Measurements from ENCODE around the gene SF3B4. TPM values are rescaled to one million over a fixed set of nuclear protein-coding genes. Genes with fewer than 3 reads are reported as not detected.

The SF3B4 gene
- total and polyA plus RNA-seq, 2 of the 13 experiments (the other 11 are each of a cell fraction or from before 2014, with no cell fraction given): 13.8 to 14.8 TPM

DNA sequence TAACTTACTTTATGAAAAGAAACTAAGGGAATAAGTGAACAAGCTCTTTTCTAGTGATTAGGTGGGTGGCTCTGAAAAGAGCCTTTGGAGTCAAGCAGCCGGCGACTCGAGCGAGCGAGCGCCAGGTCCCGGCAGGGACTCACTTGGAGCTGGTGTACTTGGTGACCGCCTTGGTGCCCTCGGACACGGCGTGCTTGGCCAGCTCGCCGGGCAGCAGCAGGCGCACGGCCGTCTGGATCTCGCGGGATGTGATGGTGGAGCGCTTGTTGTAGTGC, 41.5 kb downstream of the SF3B4 start (continued):
- TF ChIP-seq, protein P1, sequence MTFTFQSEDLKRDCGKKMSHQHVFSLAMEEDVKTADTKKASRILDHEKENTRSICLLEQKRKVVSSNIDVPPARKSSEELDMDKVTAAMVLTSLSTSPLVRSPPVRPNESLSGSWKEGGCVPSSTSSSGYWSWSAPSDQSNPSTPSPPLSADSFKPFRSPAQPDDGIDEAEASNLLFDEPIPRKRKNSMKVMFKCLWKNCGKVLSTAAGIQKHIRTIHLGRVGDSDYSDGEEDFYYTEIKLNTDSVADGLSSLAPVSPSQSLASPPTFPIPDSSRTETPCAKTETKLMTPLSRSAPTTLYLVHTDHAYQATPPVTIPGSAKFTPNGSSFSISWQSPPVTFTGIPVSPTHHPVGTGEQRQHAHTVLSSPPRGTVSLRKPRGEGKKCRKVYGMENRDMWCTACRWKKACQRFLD (CRISPR knock-in tag; IDR thresholded peaks at IDR 0.05; ENCODE audit: borderline replicate concordance): 0 out of 2 replicates have a peak, but pooled peaks have one; percentile 37
- TF ChIP-seq NFKB2 (CRISPR knock-in tag; IDR thresholded peaks at IDR 0.05; ENCODE audit: borderline replicate concordance) (peak; percentile 46; the same call in 1 of the 2 replicates), ZNF768 (CRISPR knock-in tag; IDR thresholded peaks at IDR 0.05) (peak; percentile 54; the same call in 1 of the 2 replicates), KLF12 (CRISPR knock-in tag; IDR thresholded peaks at IDR 0.05; ENCODE audit: borderline replicate concordance) (0 out of 2 replicates have a peak, but pooled peaks have one; percentile 28), GABPB1 (CRISPR knock-in tag; IDR thresholded peaks at IDR 0.05) (peak; percentile 25; the same call in 1 of the 2 replicates), MYC (CRISPR knock-in tag; IDR thresholded peaks at IDR 0.05; ENCODE audit: borderline replicate concordance) (0 out of 2 replicates have a peak, but pooled peaks have one; percentile 28), AGO2 (optimal IDR thresholded peaks at IDR 0.05; ENCODE audit: low read depth, low read length) (peak; percentile 79), SALL2 (CRISPR knock-in tag; IDR thresholded peaks at IDR 0.05) (0 out of 2 replicates have a peak, but pooled peaks have one; percentile 47), HDAC1 (CRISPR knock-in tag; IDR thresholded peaks at IDR 0.05) (peak; percentile 42)
- TF ChIP-seq, protein P2, sequence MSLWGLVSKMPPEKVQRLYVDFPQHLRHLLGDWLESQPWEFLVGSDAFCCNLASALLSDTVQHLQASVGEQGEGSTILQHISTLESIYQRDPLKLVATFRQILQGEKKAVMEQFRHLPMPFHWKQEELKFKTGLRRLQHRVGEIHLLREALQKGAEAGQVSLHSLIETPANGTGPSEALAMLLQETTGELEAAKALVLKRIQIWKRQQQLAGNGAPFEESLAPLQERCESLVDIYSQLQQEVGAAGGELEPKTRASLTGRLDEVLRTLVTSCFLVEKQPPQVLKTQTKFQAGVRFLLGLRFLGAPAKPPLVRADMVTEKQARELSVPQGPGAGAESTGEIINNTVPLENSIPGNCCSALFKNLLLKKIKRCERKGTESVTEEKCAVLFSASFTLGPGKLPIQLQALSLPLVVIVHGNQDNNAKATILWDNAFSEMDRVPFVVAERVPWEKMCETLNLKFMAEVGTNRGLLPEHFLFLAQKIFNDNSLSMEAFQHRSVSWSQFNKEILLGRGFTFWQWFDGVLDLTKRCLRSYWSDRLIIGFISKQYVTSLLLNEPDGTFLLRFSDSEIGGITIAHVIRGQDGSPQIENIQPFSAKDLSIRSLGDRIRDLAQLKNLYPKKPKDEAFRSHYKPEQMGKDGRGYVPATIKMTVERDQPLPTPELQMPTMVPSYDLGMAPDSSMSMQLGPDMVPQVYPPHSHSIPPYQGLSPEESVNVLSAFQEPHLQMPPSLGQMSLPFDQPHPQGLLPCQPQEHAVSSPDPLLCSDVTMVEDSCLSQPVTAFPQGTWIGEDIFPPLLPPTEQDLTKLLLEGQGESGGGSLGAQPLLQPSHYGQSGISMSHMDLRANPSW (CRISPR knock-in tag; IDR thresholded peaks at IDR 0.05; ENCODE audit: borderline replicate concordance): 0 out of 2 replicates have a peak, but pooled peaks have one; percentile 43
- TF ChIP-seq, protein P3, sequence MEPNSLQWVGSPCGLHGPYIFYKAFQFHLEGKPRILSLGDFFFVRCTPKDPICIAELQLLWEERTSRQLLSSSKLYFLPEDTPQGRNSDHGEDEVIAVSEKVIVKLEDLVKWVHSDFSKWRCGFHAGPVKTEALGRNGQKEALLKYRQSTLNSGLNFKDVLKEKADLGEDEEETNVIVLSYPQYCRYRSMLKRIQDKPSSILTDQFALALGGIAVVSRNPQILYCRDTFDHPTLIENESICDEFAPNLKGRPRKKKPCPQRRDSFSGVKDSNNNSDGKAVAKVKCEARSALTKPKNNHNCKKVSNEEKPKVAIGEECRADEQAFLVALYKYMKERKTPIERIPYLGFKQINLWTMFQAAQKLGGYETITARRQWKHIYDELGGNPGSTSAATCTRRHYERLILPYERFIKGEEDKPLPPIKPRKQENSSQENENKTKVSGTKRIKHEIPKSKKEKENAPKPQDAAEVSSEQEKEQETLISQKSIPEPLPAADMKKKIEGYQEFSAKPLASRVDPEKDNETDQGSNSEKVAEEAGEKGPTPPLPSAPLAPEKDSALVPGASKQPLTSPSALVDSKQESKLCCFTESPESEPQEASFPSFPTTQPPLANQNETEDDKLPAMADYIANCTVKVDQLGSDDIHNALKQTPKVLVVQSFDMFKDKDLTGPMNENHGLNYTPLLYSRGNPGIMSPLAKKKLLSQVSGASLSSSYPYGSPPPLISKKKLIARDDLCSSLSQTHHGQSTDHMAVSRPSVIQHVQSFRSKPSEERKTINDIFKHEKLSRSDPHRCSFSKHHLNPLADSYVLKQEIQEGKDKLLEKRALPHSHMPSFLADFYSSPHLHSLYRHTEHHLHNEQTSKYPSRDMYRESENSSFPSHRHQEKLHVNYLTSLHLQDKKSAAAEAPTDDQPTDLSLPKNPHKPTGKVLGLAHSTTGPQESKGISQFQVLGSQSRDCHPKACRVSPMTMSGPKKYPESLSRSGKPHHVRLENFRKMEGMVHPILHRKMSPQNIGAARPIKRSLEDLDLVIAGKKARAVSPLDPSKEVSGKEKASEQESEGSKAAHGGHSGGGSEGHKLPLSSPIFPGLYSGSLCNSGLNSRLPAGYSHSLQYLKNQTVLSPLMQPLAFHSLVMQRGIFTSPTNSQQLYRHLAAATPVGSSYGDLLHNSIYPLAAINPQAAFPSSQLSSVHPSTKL (CRISPR knock-in tag; IDR thresholded peaks at IDR 0.05): 0 out of 2 replicates have a peak, but pooled peaks have one; percentile 1
- TF ChIP-seq, protein P4, sequence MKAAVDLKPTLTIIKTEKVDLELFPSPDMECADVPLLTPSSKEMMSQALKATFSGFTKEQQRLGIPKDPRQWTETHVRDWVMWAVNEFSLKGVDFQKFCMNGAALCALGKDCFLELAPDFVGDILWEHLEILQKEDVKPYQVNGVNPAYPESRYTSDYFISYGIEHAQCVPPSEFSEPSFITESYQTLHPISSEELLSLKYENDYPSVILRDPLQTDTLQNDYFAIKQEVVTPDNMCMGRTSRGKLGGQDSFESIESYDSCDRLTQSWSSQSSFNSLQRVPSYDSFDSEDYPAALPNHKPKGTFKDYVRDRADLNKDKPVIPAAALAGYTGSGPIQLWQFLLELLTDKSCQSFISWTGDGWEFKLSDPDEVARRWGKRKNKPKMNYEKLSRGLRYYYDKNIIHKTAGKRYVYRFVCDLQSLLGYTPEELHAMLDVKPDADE (CRISPR knock-in tag; IDR thresholded peaks at IDR 0.05): 0 out of 2 replicates have a peak, but pooled peaks have one; percentile 60
- TF ChIP-seq, protein P5, sequence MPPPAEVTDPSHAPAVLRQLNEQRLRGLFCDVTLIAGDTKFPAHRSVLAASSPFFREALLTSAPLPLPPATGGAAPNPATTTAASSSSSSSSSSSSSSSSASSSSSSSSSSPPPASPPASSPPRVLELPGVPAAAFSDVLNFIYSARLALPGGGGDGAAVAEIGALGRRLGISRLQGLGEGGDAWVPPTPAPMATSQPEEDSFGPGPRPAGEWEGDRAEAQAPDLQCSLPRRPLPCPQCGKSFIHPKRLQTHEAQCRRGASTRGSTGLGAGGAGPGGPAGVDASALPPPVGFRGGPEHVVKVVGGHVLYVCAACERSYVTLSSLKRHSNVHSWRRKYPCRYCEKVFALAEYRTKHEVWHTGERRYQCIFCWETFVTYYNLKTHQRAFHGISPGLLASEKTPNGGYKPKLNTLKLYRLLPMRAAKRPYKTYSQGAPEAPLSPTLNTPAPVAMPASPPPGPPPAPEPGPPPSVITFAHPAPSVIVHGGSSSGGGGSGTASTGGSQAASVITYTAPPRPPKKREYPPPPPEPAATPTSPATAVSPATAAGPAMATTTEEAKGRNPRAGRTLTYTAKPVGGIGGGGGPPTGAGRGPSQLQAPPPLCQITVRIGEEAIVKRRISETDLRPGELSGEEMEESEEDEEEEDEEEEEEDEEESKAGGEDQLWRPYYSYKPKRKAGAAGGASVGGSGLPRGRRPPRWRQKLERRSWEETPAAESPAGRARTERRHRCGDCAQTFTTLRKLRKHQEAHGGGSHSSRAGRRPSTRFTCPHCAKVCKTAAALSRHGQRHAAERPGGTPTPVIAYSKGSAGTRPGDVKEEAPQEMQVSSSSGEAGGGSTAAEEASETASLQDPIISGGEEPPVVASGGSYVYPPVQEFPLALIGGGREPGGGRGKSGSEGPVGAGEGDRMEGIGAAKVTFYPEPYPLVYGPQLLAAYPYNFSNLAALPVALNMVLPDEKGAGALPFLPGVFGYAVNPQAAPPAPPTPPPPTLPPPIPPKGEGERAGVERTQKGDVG (CRISPR knock-in tag; IDR thresholded peaks at IDR 0.05; ENCODE audit: borderline replicate concordance): 0 out of 2 replicates have a peak, but pooled peaks have one; percentile 61
- TF ChIP-seq, protein P6, sequence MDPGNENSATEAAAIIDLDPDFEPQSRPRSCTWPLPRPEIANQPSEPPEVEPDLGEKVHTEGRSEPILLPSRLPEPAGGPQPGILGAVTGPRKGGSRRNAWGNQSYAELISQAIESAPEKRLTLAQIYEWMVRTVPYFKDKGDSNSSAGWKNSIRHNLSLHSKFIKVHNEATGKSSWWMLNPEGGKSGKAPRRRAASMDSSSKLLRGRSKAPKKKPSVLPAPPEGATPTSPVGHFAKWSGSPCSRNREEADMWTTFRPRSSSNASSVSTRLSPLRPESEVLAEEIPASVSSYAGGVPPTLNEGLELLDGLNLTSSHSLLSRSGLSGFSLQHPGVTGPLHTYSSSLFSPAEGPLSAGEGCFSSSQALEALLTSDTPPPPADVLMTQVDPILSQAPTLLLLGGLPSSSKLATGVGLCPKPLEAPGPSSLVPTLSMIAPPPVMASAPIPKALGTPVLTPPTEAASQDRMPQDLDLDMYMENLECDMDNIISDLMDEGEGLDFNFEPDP (CRISPR knock-in tag; conservative IDR thresholded peaks at IDR 0.05): 0 out of 2 replicates have a peak, but pooled peaks have one; percentile 9

Measured in HepG2 (cell line).